Testis (tissue), 2 donors: Measurements from ENCODE around the gene PARG.

Source experiments
- POLR2A ChIP-seq: fragments of 450-650 bp; IDR thresholded peaks from one replicate; pipeline ENCODE4 v1.6.1; 2017; ENCODE audit warnings: antibody characterized with exemption, mild to moderate bottlenecking, moderate library complexity
- TF ChIP-seq, protein P1 (sequence below), 3 experiments: fragments of 450-650 bp in 2 of 3; fragments of 200-600 bp in 1 of 3; sonication (generic) in 1 of 3; IDR thresholded peaks; one replicate each; pipeline ENCODE4 v1.5.1; 2016 to 2019; ENCODE audit warnings: antibody characterized with exemption in 3 of 3, mild to moderate bottlenecking in 2 of 3, moderate library complexity in 1 of 3

DNA sequence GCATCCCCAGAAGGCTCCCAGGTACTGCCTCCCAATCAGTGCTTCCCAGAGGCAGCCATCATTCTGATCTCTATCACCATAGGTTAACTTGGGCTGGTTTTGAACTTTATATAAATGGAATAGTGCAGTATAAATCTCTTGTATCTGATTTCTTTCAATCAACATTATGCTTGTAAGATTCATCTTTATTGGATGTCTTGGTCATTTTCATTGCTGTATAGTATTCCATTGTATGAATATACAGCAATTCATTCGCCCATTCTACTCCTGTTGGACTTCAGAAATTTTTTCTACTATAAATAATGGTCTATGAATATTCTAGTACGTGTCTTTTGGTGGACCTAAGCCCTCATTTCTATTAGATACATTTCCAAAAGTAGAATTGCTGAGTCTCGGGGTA is 163.6 kb downstream of the PARG start:
- TF ChIP-seq, protein P1, sequence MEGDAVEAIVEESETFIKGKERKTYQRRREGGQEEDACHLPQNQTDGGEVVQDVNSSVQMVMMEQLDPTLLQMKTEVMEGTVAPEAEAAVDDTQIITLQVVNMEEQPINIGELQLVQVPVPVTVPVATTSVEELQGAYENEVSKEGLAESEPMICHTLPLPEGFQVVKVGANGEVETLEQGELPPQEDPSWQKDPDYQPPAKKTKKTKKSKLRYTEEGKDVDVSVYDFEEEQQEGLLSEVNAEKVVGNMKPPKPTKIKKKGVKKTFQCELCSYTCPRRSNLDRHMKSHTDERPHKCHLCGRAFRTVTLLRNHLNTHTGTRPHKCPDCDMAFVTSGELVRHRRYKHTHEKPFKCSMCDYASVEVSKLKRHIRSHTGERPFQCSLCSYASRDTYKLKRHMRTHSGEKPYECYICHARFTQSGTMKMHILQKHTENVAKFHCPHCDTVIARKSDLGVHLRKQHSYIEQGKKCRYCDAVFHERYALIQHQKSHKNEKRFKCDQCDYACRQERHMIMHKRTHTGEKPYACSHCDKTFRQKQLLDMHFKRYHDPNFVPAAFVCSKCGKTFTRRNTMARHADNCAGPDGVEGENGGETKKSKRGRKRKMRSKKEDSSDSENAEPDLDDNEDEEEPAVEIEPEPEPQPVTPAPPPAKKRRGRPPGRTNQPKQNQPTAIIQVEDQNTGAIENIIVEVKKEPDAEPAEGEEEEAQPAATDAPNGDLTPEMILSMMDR (IDR thresholded peaks at IDR 0.05) = no peak
- no peak for TF ChIP-seq POLR2A
